ENCODE results near the gene BTBD7. TPM values are rescaled to one million over a fixed set of nuclear protein-coding genes. Genes with fewer than 3 reads are reported as not detected.

BTBD7 gene
- total RNA-seq, 1 donor from 2014 or later: 22.2 TPM

GRCh38 chr14:93348292-93348691, 15.5 kb upstream of the BTBD7 start:
- no peak for DNase-seq (ENCODE audit: low read depth)
- TF ChIP-seq CTCF (conservative IDR thresholded peaks at IDR 0.05; ENCODE audit: low read depth, low read length): no peak
- no peak overlapping the region for H3K4me3 ChIP-seq (ENCODE audit: low read depth, low read length)

GRCh38 chr14:93347850-93348249, 15.0 kb upstream of the BTBD7 start:
- no peak for TF ChIP-seq CTCF (conservative IDR thresholded peaks at IDR 0.05; ENCODE audit: low read depth, low read length)
- no peak for DNase-seq (ENCODE audit: low read depth)
- no peak overlapping the region for H3K4me3 ChIP-seq (ENCODE audit: low read depth, low read length)

GRCh38 chr14:93346926-93347721, 14.3 kb upstream of the BTBD7 start, which contains the start of gene COX8C:
Gene COX8C (plus strand): TSS chr14:93347182. CDS start chr14:93347269, 87 bp downstream.
- no peak for TF ChIP-seq CTCF (conservative IDR thresholded peaks at IDR 0.05; ENCODE audit: low read depth, low read length)
- no peak within 1 kb of the TSS for H3K4me3 ChIP-seq (ENCODE audit: low read depth, low read length)
- no peak for DNase-seq (ENCODE audit: low read depth)

- no peak for TF ChIP-seq CTCF (conservative IDR thresholded peaks at IDR 0.05; ENCODE audit: low read depth, low read length)
- H3K4me3 ChIP-seq (ENCODE audit: low read depth, low read length): no peak overlapping the region
- no peak for DNase-seq (ENCODE audit: low read depth)
Measured at GRCh38 chr14:93343797-93344196, 11.0 kb upstream of the BTBD7 start.

GRCh38 chr14:93343266-93343665, 10.4 kb upstream of the BTBD7 start:
- no peak for TF ChIP-seq CTCF (conservative IDR thresholded peaks at IDR 0.05; ENCODE audit: low read depth, low read length)
- DNase-seq (ENCODE audit: low read depth): no peak
- no peak overlapping the region for H3K4me3 ChIP-seq (ENCODE audit: low read depth, low read length)

- no peak for DNase-seq (ENCODE audit: low read depth)
- TF ChIP-seq CTCF (conservative IDR thresholded peaks at IDR 0.05; ENCODE audit: low read depth, low read length): no peak
- H3K4me3 ChIP-seq (ENCODE audit: low read depth, low read length): no peak overlapping the region
Measured at GRCh38 chr14:93337884-93338283, 5.0 kb upstream of the BTBD7 start.
